ENCODE results near the gene ASAH2. TPM values are rescaled to one million over a fixed set of nuclear protein-coding genes. Genes with fewer than 3 reads are reported as not detected.

ASAH2 gene
- total RNA-seq, 4 donors from 2014 or later: 0.34 to 14.5 (median 0.75) TPM; not detected in 1

- TF ChIP-seq CTCF (IDR thresholded peaks at IDR 0.05; ENCODE audit: low read depth): no peak
These were observed 34.4 kb downstream of the ASAH2 start for GRCh38 chr10:50216894-50217293.

GRCh38 chr10:50216418-50216817 is 34.9 kb downstream of the ASAH2 start:
- no peak for TF ChIP-seq CTCF (IDR thresholded peaks at IDR 0.05; ENCODE audit: low read depth)

GRCh38 chr10:50211670-50212069 is 39.6 kb downstream of the ASAH2 start:
- TF ChIP-seq CTCF (IDR thresholded peaks at IDR 0.05; ENCODE audit: low read depth): no peak

GRCh38 chr10:50210876-50211275 is 40.4 kb downstream of the ASAH2 start:
- TF ChIP-seq CTCF (IDR thresholded peaks at IDR 0.05; ENCODE audit: low read depth): no peak

Other genes with a start within 250 kb of the ASAH2 start
- 10 to 100 TPM; 38.1 to 52.9 (median 42.2) TPM for gene WASHC2A, start 183.6 kb downstream of the ASAH2 start, total RNA-seq